Activated CD8-positive, alpha-beta memory T cell treated with anti-CD3 and anti-CD28 coated beads, Interleukin-2, amount 50 U/mL, for 1 hour (primary cell): ENCODE data around the gene CSRP1.
A peak's percentile ranks its signal among the peaks of the same experiment; 100 is the strongest.
"Not testable (repeated sequence)": the region's sequence is repeated elsewhere in the genome, so short reads cannot be mapped to it uniquely, and the experiment has no call there.

Source experiments
- DNase-seq: peaks from one replicate; pipeline ENCODE4 v3.0.0-alpha.2; 2020; ENCODE audit errors: extremely low read depth

CSRP1 gene

DNA sequence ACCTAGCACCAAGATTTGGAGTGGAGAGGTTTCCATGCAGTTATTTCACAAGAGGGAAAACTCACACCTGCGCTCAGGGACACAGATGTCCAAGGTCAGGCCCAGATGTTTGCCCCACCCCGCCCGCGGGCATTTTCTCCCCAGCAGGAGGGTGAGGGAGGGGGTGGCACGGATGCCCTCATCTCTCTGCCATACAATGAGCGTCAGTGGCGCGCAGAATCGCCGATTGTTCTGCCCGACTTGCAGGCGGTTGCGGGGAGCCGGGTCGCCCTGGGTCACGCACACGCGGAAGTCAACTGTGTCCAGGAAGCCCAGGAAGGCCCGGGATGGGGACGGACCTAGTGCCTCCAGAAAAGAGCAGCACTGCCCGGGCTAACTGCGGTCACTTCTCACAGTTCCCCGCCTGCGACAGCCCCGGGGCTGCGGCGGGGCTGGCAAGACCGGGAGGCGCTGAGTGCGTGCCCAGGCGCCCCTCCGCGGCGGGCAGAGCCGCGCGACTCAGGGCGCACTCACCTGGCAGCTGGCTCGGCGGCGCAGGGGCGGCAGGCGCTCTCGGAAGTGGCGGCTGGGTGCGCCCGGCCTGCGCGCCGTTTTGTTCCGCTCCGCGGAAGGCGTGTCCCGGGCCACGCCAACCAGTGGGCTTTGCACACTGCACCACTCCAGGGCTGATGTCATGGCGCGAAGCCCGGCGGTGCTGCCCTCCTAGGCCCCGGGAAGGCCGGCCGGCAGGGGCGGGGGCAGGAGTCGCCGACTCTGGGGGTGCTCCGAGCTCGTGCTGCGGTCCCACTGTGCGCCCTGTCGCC lies at the start of gene CSRP1:
Gene CSRP1, minus strand, starts transcription at position 567 of the 803 bp plus-strand sequence. CDS start 10,820 bp downstream, outside the sequence.
- peak; percentile 36 for DNase-seq

GRCh38 chr1:201555593-201555945 lies 48.6 kb upstream of the CSRP1 start:
- DNase-seq, result no peak

DNA sequence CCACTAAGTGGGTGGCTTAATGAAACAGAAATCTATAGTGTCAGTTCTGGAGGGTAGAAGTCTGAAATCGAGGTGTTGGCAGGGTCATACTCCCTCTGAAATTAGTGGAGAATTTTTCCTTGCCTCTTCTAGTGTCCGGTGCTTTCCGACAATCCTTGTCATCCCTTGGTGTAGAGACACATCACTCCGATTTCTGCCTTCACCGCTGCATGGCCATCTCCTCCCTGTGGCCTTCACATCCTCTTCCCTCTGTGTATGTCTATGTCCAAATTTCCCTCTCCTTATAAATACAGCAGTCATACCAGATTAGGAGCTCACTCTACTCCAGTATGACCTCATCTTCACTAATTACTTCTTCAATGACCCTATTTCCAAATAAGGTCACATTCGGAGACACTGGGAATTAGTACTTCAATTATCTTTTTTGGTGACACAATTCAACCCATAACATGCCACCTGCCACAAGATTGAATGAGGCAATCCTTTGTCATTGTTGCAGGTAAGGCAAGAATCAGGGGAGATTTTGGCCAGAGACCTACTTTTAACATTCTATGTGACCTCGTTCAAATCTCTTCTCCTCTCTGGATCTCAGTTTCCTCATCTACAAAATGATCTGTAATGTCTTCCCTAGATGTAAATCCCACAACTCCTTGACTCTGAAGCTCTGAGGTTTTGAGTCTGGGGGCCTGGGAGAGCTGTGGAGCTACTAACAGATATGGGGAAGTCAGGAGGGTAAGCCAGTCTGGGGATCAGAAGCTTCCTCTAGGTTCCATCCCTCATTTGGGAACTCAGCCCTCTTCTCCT lies 48.1 kb upstream of the CSRP1 start:
- no peak for DNase-seq

DNA sequence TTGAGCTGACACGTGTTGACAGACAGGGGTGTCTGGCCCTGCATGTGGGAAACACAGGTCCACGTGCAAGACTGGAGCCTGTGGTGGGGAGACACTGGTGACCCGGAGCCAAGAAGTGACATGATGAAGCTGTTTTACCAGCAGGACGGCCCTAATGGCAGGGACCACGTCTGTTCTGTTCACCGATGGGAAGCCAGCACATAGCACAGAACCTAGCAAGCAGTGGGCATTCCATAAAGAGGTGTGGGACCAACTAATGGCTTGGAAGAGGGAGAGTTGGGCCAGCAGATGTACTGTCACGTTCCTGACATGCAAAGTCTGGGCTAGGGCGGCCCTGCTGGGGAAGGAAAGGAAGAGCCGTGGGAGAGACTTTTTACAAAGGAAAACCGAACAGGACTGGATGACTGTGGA lies 47.3 kb upstream of the CSRP1 start:
- no peak for DNase-seq

DNA sequence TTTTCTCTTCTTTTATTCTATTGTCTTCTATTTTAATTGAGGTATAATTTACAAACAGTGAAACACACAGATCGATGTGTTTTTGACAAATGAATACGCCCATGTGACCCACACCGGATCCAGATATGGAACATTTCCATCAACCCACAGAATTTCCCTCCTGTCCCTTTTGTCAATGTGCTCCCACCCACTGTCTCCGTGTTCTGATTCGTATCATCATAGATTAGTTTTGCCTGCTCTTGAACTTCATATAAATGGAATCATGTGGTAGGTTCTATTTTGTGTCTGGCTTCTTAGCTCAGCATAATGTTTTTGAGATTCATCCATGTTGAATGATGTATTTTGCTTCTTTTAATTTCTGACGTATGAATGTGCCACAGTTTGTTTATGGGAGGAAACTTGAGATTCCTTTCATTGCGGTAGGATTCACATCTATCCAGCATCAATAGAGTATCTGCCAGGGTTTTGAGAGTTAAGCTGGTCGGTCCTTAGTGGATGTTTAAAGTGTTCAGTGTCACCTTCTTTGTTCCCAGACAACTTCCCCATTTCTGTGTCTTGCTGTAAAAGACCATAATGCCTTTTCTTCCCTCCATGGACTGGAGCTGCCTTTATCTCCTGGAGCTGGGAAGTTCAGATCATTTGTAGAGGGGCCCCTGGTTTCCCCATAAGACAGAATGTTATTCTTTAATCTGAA lies 46.7 kb upstream of the CSRP1 start:
- DNase-seq, result no peak

- DNase-seq, result no peak
Measured at GRCh38 chr1:201552941-201553351, 46.0 kb upstream of the CSRP1 start.

- no peak for DNase-seq
Measured at GRCh38 chr1:201551877-201552731, 45.2 kb upstream of the CSRP1 start.

DNA sequence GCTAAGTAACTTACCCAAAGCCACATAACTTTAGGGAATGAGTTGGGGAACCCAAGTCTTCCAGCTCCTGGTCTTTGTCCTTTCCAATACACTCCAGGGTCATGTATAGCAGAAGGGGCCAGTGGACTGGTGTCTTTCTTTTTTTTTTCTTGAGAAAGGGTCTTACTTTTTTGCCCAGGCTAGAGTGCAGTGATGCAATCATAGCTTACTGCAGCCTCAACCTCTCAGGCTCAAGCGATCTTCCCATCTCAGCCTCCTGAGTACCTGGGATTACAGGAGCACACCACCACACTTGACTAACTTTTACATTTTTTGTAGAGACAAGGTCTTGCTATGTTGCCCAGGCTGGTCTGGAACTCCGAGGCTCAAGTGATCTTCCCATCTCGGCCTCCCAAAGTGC lies 44.2 kb upstream of the CSRP1 start:
- no peak for DNase-seq

DNA sequence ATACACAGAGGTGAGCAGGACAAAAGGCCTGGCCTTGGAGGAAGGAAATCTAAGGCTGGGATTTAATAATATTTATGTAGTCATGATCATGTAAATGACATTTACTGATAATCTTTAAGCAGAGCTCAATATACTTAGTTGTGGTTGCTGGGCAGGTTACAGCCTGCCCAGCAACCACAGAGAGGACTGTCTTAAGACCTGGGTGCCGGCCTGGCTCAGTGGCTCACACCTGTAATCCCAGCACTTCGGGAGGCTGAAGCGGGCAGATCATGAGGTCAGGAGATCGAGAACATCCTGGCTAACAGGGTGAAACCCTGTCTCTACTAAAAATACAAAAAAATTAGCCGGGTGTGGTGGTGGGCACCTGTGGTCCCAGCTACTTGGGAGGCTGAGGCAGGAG lies 42.6 kb upstream of the CSRP1 start:
- not testable (repeated sequence) for DNase-seq

- no peak for DNase-seq
Measured at GRCh38 chr1:201545851-201546492, 39.0 kb upstream of the CSRP1 start.

- DNase-seq, result no peak
Measured at GRCh38 chr1:201544710-201545109, 37.8 kb upstream of the CSRP1 start.

DNA sequence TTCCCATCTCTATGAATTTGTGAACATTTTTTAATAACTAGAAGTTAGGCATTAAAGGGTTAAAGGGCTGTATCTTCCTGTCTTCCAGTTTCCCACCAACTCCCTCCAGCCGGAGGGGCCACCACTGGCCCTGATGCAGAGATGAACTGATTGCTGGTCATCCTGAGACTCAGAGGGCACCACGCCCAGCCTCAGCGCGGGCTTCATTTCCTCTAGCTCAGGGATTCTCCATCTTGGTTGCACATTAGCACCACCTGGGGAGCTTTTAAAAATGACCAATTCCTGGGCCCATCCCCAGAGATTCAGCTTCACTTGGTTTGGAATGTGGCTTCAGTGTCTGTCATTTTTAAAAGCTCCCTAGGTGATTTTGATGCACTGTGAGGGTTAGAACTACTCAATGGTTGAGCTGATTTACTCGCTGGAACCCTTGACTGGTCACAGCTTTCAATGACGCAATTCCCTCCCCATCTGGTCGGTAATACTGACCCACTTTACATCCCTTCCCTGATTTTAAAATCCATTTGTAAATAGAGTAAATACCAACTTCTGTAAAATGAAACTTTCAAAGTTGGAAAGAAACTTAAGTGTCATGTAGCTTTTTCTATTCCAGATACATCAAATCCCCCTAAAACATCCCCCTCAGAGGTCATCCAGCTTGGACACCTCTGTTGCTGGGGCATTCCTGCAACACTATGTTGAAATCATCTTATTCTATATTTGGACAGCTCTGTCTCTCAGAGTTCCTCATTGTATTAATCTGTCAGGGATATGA lies 37.1 kb upstream of the CSRP1 start:
- no peak for DNase-seq

DNA sequence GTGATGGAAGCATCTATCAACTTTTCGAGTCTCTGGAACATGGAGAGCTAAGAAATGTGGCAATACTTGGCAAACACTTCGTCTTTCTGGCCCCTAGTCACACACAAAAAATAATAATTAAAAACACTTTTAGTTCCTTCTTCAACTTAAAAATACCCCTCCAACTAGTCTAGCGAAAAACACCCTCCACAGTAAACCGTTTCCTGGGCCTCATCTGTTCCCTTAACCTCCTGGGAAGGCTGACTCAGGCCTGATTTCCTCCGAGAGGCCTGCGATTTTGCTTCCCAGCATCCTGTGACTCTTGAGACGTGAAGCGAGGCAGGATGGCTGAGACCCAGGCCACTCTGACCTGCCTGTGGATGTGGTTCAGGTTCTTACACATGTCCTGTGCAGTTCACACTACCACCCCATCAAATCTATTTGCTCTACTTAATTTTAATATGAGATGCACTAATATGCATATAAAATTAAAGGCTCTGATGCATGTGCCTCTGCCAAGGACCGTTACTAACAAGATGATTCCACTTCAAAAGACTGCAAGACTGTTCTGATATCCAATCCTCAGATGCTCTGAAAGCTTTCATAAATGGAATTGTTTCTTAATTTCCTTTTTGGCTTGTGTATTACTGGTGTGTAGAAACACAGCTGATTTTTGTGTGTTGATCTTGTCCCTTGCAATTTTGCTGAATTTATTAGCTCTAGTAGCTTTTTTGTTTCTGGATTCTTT lies 35.5 kb upstream of the CSRP1 start:
- no peak for DNase-seq

DNA sequence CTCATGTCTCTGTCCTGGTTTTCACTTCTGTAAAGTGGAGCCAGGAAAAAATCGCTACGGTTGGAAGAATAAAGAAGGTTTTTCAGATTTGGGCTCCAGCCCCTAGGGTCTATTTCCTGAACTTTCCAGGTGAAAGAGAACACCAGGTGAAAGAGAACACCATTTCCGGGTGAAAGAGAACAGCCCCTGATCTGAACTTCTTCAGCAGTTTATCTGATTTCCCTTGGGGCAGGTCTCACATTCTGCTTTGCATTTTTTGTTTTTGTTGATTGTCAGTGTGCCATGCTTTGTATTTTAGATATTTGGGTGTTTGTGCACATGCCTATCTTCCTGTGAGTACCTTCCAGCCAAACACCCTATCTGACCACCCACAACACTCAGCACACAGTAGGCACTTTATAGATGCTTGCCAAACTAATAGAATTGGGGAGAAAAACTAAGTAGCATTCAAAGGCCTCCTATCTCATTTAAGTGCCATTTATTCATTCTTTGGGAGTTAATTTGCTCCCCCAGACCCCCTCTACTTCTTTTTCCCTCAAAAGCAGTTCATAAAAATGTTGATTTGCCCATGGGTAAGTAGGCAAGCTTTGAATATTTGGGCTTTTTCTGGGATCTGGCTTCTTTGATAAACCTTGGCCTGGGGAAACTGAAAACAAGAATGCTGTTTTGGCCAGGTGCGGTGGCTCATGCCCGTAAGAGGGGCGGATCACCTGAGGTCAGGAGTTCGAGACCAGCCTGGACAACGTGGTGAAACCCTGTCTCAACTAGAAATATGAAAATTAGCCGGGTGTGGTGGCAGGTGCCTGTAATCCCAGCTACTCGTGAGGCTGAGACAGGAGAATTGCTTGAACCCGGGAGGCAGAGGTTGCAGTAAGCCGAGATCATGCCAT lies 34.2 kb upstream of the CSRP1 start:
- DNase-seq, result no peak

GRCh38 chr1:201539561-201540431 lies 32.9 kb upstream of the CSRP1 start:
- no peak for DNase-seq

GRCh38 chr1:201538612-201539551 lies 32.0 kb upstream of the CSRP1 start, which contains the start of gene NAV1:
Gene NAV1 (plus strand): TSS chr1:201539127. CDS start chr1:201622885, 83,758 bp downstream.
- no peak for DNase-seq
